ENCODE results near the gene GRIA4.

GRCh38 chr11:105840391-105840790 is 230.5 kb downstream of the GRIA4 start:
- TF ChIP-seq, protein P1, sequence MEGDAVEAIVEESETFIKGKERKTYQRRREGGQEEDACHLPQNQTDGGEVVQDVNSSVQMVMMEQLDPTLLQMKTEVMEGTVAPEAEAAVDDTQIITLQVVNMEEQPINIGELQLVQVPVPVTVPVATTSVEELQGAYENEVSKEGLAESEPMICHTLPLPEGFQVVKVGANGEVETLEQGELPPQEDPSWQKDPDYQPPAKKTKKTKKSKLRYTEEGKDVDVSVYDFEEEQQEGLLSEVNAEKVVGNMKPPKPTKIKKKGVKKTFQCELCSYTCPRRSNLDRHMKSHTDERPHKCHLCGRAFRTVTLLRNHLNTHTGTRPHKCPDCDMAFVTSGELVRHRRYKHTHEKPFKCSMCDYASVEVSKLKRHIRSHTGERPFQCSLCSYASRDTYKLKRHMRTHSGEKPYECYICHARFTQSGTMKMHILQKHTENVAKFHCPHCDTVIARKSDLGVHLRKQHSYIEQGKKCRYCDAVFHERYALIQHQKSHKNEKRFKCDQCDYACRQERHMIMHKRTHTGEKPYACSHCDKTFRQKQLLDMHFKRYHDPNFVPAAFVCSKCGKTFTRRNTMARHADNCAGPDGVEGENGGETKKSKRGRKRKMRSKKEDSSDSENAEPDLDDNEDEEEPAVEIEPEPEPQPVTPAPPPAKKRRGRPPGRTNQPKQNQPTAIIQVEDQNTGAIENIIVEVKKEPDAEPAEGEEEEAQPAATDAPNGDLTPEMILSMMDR (IDR thresholded peaks at IDR 0.05; ENCODE audit: poor library complexity), result no peak
- TF ChIP-seq EZH2 (IDR thresholded peaks at IDR 0.05; ENCODE audit: borderline replicate concordance), result no peak
